DLD1 (cell line): ENCODE measurements around the gene EGLN3.
"Not testable (repeated sequence)": the region's sequence is repeated elsewhere in the genome, so short reads cannot be mapped to it uniquely, and the experiment has no call there.

ENCODE experiments used
- in situ Hi-C: cut with HindIII; loops from 2 replicates; pipeline ENCODE4 v1.10.0; 2017; ENCODE audit warnings: low sequenced_read_pairs

Gene EGLN3

DNA sequence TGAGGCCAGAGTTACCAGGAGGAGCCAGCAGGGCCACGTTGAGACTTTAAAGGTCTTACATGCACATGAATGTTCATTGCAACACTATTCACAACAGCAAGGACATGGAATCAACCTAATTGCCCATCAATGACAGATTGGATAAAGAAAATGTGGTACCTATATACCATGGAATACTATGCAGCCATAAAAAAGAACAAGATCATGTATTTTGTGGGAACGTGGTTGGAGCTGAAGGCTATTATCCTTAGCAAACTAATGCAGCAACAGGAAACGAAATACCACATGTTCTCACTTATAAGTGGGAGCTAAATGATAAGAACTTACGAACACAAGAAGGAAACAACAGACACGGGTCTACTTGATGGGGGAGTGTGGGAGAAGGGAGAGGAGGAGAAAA, 11.6 kb upstream of the EGLN3 start:
- in situ Hi-C loops, result not testable (repeated sequence)

- in situ Hi-C loops, result no loop called here
Measured at GRCh38 chr14:33962016-33962415, 11.1 kb upstream of the EGLN3 start.

DNA sequence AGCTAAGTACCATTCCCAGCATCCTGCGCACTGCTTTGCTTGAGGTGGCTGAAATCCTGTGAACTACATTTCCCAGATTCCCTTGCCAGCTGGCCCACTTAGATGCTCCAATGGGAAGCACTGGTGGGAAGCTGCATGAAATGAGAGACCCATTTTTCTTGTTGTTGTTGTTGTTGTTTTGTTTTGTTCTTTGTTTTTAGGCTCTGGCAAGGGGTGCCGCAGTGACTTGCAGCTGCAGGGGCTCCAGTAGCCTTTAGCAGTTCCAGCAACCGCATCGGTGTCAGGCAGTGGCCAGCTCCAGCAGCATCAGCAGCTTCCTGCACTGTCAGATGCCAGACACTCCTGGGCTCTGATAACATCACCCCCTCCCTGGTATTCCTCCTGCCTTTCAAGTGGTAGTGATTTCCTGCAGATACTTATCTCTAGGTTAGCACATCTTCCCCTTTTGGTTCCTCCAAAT, 8.8 kb upstream of the EGLN3 start:
- in situ Hi-C loops, result no loop called here

GRCh38 chr14:33958605-33959226, 7.8 kb upstream of the EGLN3 start:
- in situ Hi-C loops, result no loop called here

- in situ Hi-C loops, result no loop called here
Measured at GRCh38 chr14:33957993-33958392, 7.1 kb upstream of the EGLN3 start.

- in situ Hi-C loops, result no loop called here
Measured at GRCh38 chr14:33957299-33957698, 6.4 kb upstream of the EGLN3 start.

GRCh38 chr14:33956640-33957039, 5.8 kb upstream of the EGLN3 start:
- in situ Hi-C loops, result no loop called here

DNA sequence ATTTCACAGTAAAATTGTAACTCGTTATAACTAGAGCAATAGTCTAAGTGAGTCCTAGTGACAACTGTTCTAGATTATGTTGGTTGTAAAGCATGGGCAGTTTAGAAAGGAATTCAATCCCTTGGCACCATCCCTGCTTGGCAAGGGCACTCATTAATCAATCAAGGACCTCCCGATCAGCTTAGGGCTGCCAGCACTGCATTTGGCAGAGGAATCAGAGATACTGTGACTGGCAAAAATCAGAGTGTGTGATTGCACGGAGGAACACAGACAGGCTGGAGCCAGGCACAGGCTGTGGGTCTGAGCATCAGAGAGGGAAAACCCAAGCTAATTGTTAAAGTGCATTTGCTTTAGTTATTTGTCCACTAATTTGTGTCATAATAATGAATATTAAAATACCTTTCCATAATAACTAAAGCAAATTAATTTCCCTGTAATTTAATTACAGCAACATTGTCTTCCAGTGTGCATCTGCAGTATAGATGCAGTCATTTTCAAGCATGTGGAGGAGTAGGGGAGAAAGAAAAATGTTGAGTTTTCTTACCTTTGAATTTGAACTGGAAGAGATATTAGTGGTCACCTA, 3.2 kb upstream of the EGLN3 start:
- in situ Hi-C loops, result no loop called here

- in situ Hi-C loops, result no loop called here
Measured at GRCh38 chr14:33952541-33952940, 1.7 kb upstream of the EGLN3 start.

DNA sequence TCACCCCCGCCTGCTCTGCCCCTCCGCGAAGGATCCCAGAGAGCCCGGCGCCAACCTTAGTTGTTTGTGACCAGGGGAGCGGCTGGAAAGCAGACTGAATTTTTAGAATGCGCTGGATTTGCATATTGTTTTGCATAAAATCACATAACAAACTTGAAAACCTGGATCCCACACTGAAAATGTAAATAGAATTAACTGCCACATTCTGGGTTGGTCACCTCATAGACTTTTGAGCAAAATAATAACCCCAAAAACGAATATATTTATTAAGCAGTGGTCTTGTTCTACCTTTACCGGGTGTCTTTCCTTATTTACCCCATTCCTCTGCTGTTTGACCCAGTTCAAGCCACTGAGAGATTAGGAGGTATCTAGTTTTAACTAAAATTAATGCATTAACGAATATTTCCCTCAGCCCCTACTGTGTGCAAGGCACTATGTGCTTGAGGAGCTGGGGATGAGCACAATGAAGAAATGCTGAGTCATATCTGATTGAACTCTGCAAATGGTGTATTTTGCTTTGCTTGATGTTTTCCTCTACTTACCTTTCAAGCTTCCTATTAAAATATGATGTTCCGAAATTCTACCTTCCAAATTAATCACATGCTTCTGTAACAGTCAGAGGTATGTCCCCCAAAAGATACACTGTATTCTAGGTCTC, 438 bp upstream of the EGLN3 start:
- in situ Hi-C loops, result no loop called here

DNA sequence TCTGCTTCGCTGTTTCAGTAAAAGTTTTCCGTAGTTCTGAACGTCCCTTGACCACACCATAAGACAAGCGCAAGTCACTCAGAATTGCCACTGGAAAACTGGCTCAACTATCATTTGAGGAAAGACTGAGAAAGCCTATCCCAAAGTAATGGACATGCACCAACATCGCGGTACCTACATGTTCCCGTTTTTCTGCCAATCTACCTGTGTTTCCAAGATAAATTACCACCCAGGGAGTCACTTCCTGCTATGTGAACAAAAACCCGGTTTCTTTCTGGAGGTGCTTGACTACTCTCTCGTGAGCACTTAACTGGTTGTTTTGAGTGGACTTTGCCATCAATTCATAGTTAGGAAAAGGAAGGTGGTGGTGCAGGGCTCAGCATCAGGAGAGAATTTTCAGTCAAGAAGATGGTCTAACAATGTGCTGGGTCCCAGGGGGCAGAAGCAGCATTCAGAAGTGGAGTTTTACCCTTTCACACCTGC, 1.4 kb downstream of the EGLN3 start:
- in situ Hi-C loops, result no loop called here

DNA sequence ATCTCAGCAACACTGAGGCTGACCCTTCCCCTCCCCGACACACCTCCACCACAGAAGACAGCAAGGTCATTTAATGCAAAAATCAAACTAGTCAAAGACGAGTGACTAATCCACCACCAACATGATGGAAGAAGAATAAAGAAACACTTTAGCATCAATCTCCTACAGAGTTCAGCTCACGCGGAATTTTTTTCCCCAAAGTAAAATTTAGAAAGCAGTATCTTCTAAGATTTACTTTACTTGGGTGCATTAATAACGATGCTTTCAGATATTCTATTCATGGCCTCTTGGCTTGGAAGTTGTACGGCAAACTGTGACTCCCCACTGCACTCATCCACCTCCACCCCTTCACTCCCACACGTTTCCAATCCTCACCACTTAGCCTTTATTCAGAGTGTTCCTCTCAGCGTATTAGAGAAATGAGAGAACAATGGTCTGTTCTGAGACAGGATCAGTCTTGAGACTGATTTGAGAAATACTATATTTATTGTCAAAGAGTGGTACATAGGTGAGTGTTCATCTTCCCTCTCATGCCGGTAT, 1.9 kb downstream of the EGLN3 start:
- in situ Hi-C loops, result no loop called here

DNA sequence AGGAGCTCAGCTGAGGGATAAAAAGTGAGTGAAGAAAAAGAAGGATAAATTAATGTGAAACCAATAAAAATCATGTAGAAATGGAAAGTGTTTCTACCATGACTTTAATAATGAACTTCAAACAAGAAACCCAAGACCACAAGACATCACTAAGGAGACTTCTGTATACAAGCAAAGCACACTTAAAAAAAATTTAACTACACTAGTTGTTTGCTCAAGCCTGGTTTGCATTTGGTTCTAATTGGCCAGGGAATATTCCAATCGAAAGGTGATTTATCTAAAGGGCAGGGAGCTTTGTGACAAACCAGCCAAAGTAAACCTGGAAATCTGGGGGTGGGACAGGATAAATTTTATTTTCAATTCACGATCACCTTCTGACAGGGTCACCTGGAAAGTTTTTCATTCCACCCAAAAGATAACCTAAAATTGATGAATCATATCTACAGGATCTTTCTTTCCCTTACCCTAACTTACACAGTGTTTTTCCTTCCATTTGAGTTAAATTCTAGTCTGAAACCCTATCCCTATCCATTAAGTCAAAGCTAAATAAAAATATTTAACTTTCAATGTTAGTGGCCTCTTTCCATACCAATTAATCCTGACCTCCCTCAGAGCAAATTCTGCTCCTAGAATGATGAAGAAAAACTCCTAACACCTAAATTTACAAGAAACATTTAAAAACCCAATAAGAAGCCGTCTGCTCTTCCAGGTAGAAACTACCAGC, 2.6 kb downstream of the EGLN3 start:
- in situ Hi-C loops, result no loop called here

- in situ Hi-C loops, result no loop called here
Measured at GRCh38 chr14:33946679-33947476, 4.0 kb downstream of the EGLN3 start.

DNA sequence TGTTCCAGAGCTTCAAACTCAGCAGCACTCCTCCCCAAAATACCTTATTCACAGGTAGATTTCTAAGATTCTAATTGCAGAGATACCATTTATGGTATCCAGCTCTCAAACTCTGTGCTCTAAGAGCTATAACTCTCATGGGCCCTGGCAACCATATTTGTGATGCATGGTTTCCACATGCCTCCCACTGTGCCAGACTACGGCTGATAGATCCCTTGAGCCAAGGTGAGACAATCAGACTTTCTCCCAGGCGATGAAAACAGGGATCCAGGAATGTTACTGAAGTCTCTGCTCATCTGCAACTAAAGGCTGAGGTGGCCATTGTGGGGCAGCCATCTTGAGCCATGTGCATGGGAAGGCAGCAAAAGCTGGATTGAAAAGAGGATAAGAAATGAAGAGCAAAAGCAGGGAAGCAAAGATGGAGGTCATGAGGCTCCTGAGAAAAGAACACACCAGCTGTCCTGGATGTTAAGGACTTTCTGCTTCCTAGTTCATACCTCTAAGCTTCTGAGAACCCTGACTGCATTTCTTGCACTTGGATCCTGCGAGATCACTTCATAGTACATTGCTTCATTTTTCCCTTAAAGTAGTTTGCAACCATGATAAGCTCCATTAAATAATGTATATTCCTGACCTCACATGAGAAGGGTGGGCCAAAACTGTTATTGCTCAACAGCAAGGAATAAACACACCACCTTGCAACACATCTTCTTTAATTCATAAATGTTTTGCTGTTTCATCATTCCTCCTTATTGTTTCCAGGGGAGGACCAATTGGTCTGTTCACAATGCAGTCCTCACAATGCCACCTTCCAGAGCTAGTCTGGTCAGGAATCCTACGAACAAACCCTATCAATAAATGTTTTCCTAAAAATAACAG, 5.4 kb downstream of the EGLN3 start:
- in situ Hi-C loops, result no loop called here

DNA sequence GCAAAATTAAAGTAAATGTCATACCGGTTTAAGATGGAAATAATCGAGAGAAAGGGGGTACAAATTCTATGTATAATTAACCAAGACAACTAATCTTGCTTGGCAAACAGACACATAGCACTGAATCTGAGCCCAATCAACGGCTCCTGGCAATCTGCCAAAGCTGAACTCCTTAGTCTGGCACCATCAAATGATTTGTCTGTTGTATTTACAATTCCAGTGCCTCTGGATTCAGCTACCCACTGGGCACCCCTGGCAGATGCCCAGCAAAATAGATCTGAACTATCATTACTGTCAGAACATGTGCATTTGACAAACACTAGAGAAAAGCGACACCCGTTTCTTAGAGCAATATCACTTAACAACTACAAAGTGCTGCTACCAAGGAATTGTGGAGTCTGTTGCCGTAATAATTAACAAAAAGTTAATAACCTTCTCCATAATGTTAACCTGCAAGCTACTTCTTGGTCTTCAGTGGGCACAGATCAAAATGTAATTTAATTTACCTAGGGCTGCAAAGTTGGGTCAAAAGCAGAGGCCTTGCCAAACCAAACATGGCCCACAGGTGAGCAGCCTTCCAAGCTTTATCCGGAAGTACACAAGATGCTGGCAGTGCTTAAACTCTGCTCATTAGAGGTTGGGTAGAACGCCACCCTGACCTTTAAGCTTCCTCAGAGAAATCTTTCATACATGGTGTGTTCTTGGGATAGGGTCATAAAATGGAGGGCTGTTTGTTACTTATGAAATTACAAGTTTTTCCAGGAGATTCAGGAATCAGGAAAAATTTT, 7.6 kb downstream of the EGLN3 start:
- in situ Hi-C loops, result no loop called here

GRCh38 chr14:33941718-33942117, 9.2 kb downstream of the EGLN3 start:
- in situ Hi-C loops, result no loop called here

DNA sequence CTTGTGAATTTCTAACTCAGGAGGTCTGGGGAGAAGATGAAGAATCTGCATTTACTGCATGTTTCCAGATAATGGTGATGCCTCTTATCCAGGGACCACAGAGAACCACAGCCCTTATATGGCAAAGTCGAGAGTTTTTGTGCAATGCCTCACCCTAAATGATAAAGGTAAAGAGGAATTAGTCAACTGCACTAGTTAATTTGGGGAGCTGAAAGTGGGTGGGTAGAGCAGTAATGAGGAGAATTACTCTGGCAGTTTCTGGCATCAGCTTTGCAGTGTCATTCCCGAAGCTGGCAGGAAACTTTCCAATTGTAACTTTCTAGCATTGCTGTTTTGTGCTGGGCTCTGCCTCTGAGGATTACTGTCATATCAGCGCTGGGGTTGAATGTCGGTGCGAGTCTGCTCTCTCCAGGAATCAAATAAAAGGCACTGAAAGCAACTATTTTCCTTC, 10.3 kb downstream of the EGLN3 start:
- in situ Hi-C loops, result no loop called here
